Muscle layer of duodenum (tissue), 2 donors: ENCODE results near the gene C14orf132.
"Not testable (repeated sequence)": the region's sequence is repeated elsewhere in the genome, so short reads cannot be mapped to it uniquely, and the experiment has no call there.

Experiments
- H3K27ac ChIP-seq: one replicate; pipeline ENCODE4 v1.7.0; 2013; ENCODE audit warnings: mild to moderate bottlenecking, low read length
- H3K27me3 ChIP-seq: one replicate; pipeline ENCODE4 v1.7.0; 2013; ENCODE audit warnings: low read depth, mild to moderate bottlenecking, control low read depth, low read length
- H3K36me3 ChIP-seq, 2 donors: one replicate each; pipeline ENCODE4 v1.7.0; 2013; ENCODE audit warnings: low read length in 2 of 2, control low read depth in 1 of 2, mild to moderate bottlenecking in 1 of 2; ENCODE audit not compliant: insufficient read depth in 2 of 2, control insufficient read depth in 1 of 2
- H3K4me1 ChIP-seq, 2 donors: one replicate each; pipeline ENCODE4 v1.7.0; 2013; ENCODE audit warnings: low read length in 2 of 2, mild to moderate bottlenecking in 2 of 2, control low read depth in 1 of 2, moderate library complexity in 1 of 2; ENCODE audit not compliant: insufficient read depth in 2 of 2, control insufficient read depth in 1 of 2
- H3K4me3 ChIP-seq, 2 donors: one replicate each; pipeline ENCODE4 v1.7.0; 2013; ENCODE audit warnings: low read length in 2 of 2, low read depth in 1 of 2, mild to moderate bottlenecking in 1 of 2
- H3K9me3 ChIP-seq, 2 donors: one replicate each; pipeline ENCODE4 v1.7.0; 2013; ENCODE audit warnings: low read length in 2 of 2, control low read depth in 1 of 2, mild to moderate bottlenecking in 1 of 2; ENCODE audit not compliant: control insufficient read depth in 1 of 2
- donor health status: healthy.

The C14orf132 gene

DNA sequence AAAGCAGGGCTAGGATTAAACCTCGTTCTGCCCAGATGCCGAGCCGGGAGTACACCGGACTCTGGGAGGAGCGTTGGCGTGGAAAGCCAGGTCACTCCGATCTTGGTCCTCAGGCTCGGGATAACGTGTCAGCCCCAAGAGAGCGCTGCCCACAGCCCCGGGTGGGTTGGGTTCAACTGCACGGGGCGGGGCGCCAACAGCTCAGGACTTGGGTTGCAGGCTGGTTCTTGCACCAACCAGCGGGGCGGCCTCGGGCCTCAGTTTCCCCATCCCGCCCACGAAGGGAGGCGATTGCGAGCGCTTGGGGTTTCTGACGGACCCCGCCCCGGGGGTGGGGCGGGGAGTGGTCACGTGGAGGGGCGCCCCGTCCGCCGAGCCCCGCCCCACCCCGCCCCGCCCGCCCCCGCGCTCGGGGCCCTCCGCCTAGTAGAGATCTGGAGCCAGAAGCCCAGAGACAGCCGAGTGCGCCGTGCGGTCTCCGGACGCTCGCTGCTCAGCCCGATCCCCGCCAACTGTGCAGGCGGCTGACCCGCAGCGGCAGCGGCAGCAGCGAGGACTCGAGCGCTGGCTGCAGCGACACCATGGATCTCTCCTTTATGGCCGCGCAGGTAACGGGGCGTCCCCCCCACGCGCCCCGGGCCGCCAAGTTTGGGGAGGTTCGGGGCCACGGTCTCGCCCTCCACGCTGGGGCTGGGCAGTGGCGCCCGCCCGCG is at the start of gene C14orf132:
C14orf132 (plus strand) TSS at position 443 of the 713 bp plus-strand sequence; CDS start at position 582, 139 bp downstream.
- Histone ChIP-seq H3K27ac (no peak within 1 kb of the TSS), H3K27me3 (no peaks in the 10 kb centered on the region), H3K4me3 (peak within 1 kb of the TSS; percentile 55 to 84), H3K9me3 (no peaks in the 10 kb centered on the region), H3K4me1 (peaks cover 0 to 32% of the 10 kb centered on the region in 2 donors), H3K36me3 (no peaks in the 10 kb centered on the region)

DNA sequence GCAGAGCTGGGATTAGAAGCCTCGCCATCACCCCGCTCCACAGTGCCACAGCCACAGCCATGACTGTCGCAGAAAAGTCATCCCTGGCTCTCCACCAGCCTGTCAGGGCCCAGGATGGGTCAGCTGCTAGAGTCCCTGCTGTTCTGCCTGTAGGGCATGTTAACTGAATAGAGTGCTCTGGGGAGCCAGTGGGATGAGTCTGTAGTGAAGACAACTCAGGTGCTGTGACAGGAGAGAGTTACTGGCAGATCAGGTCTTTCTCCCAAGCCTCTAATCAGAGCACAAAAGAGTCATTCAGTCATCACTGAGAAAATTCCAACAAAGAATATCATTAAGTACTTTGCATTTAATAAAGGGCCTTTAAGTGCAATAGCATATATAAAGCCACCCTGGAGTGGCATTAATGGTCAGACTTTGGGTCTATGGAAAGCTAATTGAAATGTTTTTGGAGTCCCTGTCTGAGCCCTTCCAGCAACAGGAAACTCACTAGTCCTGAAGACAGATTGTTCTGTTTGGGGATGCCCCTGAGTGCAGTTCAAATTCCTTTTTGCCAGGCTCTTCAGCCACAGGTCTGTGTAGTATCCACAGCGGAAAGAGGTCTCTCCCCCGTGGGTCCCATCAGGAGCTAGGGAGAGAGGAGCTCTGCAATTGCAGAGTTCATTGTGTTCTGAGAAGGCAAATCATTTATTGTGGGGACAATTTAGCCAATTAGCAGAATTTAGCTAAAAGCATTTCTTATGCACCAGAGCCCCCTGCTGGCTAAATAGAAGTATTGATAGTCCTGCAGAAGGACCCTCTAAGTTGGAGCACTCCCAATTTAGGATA is 45.2 kb upstream of the C14orf132 start:
- no peaks in the 10 kb centered on the region for H3K4me1 ChIP-seq
- no peaks in the 10 kb centered on the region for H3K27me3 ChIP-seq
- no peaks in the 10 kb centered on the region for H3K36me3 ChIP-seq
- H3K27ac ChIP-seq = no peak overlapping the region
- H3K4me3 ChIP-seq = no peak overlapping the region
- peaks cover 11 to 18% of the 10 kb centered on the region in 2 donors for H3K9me3 ChIP-seq

DNA sequence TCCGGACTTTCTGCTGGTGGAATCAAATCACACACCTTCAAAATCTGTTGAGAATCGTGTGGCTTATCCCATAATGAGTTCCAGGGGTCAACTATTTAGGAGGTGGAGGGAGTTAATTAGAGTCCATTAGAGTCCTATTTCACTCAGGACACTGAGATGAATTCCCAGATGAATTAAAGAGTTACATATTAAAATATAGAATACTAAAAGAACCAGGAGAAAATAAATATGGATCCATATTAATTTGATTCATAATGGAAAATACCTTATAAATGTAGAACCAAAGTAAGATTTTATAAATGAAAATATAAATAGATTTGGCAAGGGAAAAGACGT is 44.6 kb upstream of the C14orf132 start:
- no peaks in the 10 kb centered on the region for H3K4me1 ChIP-seq
- H3K27ac ChIP-seq = no peak overlapping the region
- peaks cover 11 to 18% of the 10 kb centered on the region in 2 donors for H3K9me3 ChIP-seq
- no peaks in the 10 kb centered on the region for H3K36me3 ChIP-seq
- H3K4me3 ChIP-seq = no peak overlapping the region
- no peaks in the 10 kb centered on the region for H3K27me3 ChIP-seq

- Histone ChIP-seq H3K36me3 (no peaks in the 10 kb centered on the region), H3K27me3 (peaks cover 3% of the 10 kb centered on the region), H3K9me3 (no peaks in the 10 kb centered on the region), H3K27ac (no peak overlapping the region), H3K4me1 (no peaks in the 10 kb centered on the region), H3K4me3 (no peak overlapping the region)
Observed at GRCh38 chr14:95998656-95999055, 40.5 kb upstream of the C14orf132 start.

GRCh38 chr14:96001866-96002497 is 37.2 kb upstream of the C14orf132 start:
- H3K27me3 ChIP-seq = peaks cover 3% of the 10 kb centered on the region

DNA sequence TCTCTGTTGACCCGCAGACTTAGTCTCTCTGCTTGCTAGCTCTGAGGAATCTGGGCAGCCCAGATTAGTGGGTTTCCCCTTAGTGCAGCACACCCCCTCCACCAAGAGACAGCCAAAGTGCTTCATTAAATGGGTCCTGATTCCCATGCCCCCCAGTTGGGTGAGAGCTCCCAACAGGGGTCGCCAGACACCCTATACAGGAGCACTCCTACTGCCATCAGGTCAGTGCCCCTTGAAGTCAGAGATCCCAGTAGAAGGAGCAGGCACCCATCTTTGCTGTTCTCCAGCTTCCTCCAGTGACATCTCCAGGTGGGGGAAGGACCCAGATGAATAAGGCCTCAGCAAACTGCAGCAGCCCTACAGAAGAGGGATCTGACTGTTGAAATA is 36.7 kb upstream of the C14orf132 start:
- Histone ChIP-seq H3K4me1 (no peaks in the 10 kb centered on the region), H3K36me3 (no peaks in the 10 kb centered on the region), H3K9me3 (peaks cover 0 to 8% of the 10 kb centered on the region in 2 donors), H3K4me3 (no peak overlapping the region), H3K27ac (no peak overlapping the region), H3K27me3 (peaks cover 3% of the 10 kb centered on the region)

More at GRCh38 chr14:96001866-96002497, 37.2 kb upstream of the C14orf132 start:
- H3K27ac ChIP-seq = no peak overlapping the region
- no peaks in the 10 kb centered on the region for H3K36me3 ChIP-seq
- no peak overlapping the region for H3K4me3 ChIP-seq
- H3K4me1 ChIP-seq = no peaks in the 10 kb centered on the region
- H3K9me3 ChIP-seq = peaks cover 0 to 8% of the 10 kb centered on the region in 2 donors

DNA sequence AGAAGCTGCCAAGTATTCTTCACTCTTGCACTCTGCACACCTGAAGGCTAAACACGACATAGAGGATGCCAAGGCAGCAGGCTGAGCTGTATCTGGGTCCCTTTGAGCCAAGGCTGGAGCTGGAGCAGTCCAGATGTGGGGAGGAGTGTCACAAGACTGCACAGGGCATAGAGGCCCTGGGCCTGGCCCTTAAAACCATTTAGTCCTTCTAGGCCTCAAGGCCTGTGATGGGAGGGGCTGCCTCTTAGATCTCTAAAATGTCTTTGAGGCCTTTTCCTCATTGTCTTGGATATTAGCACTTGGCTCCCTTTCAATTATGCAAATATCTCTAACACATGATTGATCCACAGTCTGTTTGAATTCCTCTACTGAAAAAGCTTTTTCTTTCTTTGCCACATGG is 28.0 kb upstream of the C14orf132 start:
- Histone ChIP-seq H3K27me3 (no peaks in the 10 kb centered on the region), H3K27ac (no peak overlapping the region), H3K4me1 (no peaks in the 10 kb centered on the region), H3K4me3 (peak overlapping the region in 1 of 2 donors; percentile 3), H3K9me3 (peaks cover 6% of the 10 kb centered on the region in 2 donors), H3K36me3 (no peaks in the 10 kb centered on the region)

DNA sequence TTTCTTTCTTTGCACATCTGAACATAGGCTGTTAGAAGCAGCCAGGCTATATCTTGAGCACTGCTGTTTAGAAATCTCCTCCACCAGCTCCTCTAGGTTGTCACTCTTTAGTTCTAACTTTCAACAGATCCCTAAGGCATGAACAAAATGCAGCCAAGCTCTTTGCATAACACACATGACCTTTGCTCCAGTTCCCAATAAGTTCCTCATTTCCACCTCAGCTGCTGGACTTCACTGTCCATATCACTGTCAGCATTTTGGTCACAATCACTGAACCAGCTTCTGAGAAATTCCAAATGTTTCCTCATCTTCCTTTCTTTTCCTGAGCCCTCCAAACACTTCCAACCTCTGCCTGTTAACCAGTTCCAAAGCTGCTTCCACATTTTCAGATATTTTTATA is 27.6 kb upstream of the C14orf132 start:
- H3K36me3 ChIP-seq = no peaks in the 10 kb centered on the region
- H3K9me3 ChIP-seq = peaks cover 6% of the 10 kb centered on the region in 2 donors
- H3K4me1 ChIP-seq = no peaks in the 10 kb centered on the region
- H3K4me3 ChIP-seq = no peak overlapping the region
- H3K27me3 ChIP-seq = no peaks in the 10 kb centered on the region
- no peak overlapping the region for H3K27ac ChIP-seq

GRCh38 chr14:96012757-96013156 is 26.4 kb upstream of the C14orf132 start:
- not testable (repeated sequence) for H3K27ac ChIP-seq, H3K4me1 ChIP-seq, H3K9me3 ChIP-seq, H3K27me3 ChIP-seq, H3K36me3 ChIP-seq, H3K4me3 ChIP-seq

- H3K4me3 ChIP-seq = no peak overlapping the region
- H3K9me3 ChIP-seq = peaks cover 6% of the 10 kb centered on the region in 2 donors
- H3K27me3 ChIP-seq = no peaks in the 10 kb centered on the region
- no peak overlapping the region for H3K27ac ChIP-seq
- peaks cover 0 to 4% of the 10 kb centered on the region in 2 donors for H3K4me1 ChIP-seq
- H3K36me3 ChIP-seq = no peaks in the 10 kb centered on the region
Observed at GRCh38 chr14:96014176-96014575, 25.0 kb upstream of the C14orf132 start.

DNA sequence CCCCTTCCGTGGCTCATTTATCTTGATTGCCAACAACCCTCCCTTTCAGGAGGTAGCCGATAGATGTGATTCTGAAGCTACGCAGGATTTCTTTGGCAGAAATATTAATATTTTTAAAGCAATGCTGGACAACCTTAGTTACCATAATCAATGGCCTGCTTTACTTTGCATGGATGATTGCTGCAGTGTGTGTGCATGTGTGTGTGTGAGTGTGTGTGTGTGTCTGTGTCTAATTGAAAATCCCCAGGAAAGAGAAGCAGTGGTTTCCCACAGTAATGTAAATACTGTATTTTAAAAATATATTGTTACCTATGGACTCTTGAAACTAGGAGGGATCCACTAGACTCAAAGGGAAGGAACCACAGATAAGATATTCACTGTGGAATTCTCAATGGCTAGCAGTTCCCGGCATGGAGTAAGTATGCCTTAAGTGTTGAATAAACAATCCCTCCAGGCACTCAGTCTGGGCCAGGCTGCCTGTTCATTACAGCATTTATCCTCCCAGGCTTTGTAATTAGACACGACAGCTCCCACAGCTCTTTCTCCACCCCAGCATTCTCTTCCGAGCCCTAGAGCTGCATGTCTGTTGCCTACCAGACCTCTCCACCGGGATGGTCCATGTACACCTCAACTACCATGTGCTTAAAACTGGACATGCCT is 22.5 kb upstream of the C14orf132 start:
- Histone ChIP-seq H3K36me3 (no peaks in the 10 kb centered on the region), H3K27ac (no peak overlapping the region), H3K9me3 (no peaks in the 10 kb centered on the region), H3K4me1 (peaks cover 0 to 4% of the 10 kb centered on the region in 2 donors), H3K4me3 (no peak overlapping the region), H3K27me3 (no peaks in the 10 kb centered on the region)
